VCaP (cell line): ENCODE results near the gene PROX2.

Source experiments
- H3K27ac ChIP-seq: fragments of 450-650 bp; 2 replicates; pipeline ENCODE4 v1.5.1; 2017
- TF ChIP-seq, protein P1 (sequence below): fragments of 450-650 bp; conservative IDR thresholded peaks from 2 replicates; pipeline ENCODE4 v1.5.1; 2017; ENCODE audit warnings: mild to moderate bottlenecking, moderate library complexity

PROX2 gene

DNA sequence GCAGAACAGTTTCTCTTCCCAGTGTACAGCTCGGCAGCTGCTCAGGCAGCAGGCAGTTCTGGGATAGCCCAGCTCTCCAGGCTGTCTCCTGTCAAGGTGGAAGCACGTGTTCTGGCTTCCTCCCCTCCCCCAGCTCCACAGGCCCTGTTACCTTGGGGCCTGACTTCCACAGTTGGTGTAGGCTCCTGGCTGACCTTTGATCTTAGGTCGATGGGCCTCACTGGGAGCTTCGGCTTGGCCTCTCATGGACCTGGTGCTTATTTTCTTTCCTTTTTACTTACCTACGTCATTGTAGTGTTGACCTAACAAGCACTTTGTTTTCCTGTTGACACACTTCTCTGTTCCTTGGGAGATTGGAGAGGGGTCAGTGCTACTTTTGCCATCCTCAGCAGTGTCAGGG is 22.7 kb upstream of the PROX2 start:
- no peak overlapping the region for H3K27ac ChIP-seq
- TF ChIP-seq, protein P1, sequence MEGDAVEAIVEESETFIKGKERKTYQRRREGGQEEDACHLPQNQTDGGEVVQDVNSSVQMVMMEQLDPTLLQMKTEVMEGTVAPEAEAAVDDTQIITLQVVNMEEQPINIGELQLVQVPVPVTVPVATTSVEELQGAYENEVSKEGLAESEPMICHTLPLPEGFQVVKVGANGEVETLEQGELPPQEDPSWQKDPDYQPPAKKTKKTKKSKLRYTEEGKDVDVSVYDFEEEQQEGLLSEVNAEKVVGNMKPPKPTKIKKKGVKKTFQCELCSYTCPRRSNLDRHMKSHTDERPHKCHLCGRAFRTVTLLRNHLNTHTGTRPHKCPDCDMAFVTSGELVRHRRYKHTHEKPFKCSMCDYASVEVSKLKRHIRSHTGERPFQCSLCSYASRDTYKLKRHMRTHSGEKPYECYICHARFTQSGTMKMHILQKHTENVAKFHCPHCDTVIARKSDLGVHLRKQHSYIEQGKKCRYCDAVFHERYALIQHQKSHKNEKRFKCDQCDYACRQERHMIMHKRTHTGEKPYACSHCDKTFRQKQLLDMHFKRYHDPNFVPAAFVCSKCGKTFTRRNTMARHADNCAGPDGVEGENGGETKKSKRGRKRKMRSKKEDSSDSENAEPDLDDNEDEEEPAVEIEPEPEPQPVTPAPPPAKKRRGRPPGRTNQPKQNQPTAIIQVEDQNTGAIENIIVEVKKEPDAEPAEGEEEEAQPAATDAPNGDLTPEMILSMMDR, result no peak

DNA sequence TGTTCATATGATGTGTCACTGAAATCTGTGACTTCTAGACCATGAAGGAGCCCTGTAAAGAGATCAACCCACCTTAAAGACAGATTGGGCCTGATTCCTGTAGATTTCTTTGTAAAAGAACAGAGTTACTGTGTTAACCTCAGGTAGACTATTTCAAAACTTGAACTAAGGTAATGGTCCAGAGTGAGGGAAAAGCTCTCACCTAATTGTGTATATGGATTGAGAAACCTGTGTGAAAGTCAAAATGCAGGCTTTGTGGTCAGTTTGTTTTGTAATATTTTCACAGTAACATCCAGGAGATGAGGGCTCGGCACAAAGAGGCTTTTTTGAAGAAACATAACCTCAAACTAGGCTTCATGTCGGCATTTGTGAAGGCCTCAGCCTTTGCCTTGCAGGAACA is 22.1 kb upstream of the PROX2 start:
- no peak overlapping the region for H3K27ac ChIP-seq
- TF ChIP-seq, protein P1, result no peak

DNA sequence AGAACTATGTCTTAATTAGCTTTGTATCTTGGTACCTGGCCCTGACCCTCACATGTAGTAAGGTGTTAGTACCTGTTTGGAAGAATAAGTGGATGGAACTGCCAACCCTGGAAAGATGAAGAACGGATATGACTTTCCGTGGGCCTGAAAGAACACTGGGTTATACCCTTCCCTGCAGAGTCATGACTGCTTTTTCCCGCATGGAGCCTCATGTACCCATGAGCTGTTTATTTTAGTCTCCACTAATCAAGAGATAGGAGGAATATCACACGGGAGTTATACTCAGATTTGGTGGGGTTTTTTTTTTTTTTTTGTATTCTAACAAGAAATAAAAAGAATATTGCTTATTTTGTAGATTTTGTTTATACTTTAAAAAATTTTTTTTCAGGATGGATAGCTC is 21.7 kb upstream of the PROX2 start:
- TF ChIP-seq, protein P1, result no peak
- no peak overlapping the region for H3K27ac ChIP-seq

DNA sequence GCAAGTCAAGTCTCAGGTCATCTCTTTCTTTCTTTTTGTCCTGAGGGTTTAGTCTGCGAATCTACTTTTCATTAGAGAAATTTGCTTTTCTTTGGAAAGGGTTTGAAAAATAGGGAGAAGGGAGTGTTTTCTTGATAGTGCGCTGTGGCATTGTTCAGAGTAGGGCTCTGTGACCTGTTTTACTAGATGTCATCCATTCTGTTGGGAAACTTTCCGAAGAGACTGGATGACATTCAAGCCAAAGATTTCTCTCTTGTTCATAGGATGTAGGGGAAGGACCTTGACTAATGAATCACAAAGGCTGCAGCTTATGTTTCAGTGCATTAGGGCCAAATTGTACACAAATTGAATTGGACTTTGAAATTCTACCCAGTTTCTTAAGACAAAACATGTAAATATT is 20.5 kb upstream of the PROX2 start:
- TF ChIP-seq, protein P1, result no peak
- no peak overlapping the region for H3K27ac ChIP-seq

DNA sequence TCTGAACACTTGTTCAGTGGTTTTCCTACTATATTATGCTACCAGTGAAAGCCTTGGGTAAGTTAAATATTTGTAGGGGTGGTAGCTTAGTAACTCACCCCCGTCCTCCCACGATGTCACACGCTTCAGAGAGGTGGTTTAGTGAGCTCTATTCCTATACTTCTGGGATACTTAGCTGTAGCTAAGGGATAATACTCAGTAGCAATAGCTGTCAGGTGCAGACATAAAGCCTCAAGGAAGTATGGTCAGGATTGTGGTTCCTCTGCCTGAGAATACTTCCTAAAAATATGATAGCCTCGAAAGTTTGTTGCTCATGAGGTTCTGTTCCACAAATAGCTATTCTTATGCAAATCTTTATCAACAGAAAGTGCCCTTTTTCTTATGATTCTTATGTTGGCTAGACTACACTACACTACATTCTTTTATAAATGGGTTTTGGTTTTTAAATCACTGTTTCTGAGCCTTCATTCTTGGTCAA is 17.7 kb upstream of the PROX2 start:
- TF ChIP-seq, protein P1, result no peak
- no peak overlapping the region for H3K27ac ChIP-seq

DNA sequence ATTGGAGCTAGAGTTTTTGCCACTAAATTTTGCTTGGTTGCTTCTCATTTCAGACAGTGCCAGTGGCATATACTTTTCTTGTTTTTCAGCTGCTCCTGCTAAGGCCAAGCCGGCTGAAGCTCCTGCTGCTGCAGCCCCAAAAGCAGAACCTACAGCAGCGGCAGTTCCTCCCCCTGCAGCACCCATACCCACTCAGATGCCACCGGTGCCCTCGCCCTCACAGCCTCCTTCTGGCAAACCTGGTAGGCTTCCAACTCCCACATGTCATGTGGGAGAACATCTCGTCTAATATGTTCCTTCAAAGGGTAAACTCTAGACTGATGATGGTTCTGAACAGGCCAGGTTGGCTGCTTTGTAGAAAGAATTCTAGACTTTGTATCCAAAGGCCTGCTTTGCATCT is 16.8 kb upstream of the PROX2 start:
- no peak overlapping the region for H3K27ac ChIP-seq
- TF ChIP-seq, protein P1, result no peak

DNA sequence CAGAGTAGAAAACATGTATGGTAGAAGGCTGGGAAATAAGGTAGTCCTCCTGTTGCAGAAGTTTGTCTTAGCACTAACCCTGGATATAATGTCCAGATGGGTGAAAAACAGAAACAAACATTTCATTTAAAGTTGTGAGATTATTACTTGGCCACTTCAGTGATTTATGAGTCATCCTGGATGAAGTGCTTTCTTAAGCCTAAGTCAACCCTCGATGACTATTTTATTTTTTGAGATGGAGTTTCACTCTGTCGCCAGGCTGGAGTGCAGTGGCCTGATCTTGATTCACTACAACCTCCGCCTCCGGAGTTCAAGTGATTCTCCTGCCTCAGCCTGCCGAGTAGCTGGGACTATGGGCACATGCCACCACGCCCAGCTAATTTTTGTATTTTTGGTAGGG is 15.9 kb upstream of the PROX2 start:
- H3K27ac ChIP-seq, result no peak overlapping the region
- TF ChIP-seq, protein P1, result no peak

DNA sequence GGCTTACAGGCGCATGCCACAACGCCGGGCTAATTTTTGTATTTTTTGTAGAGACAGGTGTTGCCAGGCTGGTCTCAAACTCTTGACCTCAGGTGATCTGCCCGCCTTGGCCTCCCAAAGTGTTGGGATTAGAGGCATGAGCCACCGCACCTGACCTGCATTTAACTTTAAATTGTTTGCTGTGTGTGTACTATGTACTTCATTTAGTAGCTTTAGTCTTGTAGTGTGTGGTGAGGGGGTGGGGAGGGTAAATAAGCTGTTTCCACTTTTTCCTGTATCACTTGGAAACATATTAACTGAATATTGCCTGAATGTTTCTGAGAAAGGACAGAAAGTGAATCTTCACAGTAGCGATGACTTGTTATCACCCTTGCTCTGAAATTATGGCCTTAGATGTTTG is 14.3 kb upstream of the PROX2 start:
- TF ChIP-seq, protein P1, result no peak
- no peak overlapping the region for H3K27ac ChIP-seq
